ENCODE measurements around the gene C3orf52. TPM values are rescaled to one million over a fixed set of nuclear protein-coding genes. Genes with fewer than 3 reads are reported as not detected.

Gene C3orf52
- total RNA-seq, 1 donor from 2014 or later: 1.4 TPM

- no peak for TF ChIP-seq CTCF (IDR thresholded peaks at IDR 0.05; ENCODE audit: partially characterized antibody, unreplicated experiment)
- no peaks in the 10 kb centered on the region for H3K9me3 Mint-ChIP-seq (ENCODE audit: unreplicated experiment)
- no peak for DNase-seq
- no peaks in the 10 kb centered on the region for H3K36me3 Mint-ChIP-seq (ENCODE audit: unreplicated experiment)
- H3K27ac Mint-ChIP-seq (ENCODE audit: unreplicated experiment): no peak overlapping the region
- H3K4me3 Mint-ChIP-seq (ENCODE audit: unreplicated experiment): no peak overlapping the region
- no peaks in the 10 kb centered on the region for H3K27me3 Mint-ChIP-seq (ENCODE audit: unreplicated experiment)
- peaks cover 3% of the 10 kb centered on the region for H3K4me1 Mint-ChIP-seq (ENCODE audit: low read depth, unreplicated experiment)
Measured at GRCh38 chr3:112114576-112115160, 28.5 kb downstream of the C3orf52 start.

GRCh38 chr3:112115161-112115739 is 29.1 kb downstream of the C3orf52 start:
- Mint-ChIP-seq H3K4me1 (ENCODE audit: low read depth, unreplicated experiment) (peaks cover 8% of the 10 kb centered on the region), H3K36me3 (ENCODE audit: unreplicated experiment) (no peaks in the 10 kb centered on the region), H3K27me3 (ENCODE audit: unreplicated experiment) (no peaks in the 10 kb centered on the region), H3K27ac (ENCODE audit: unreplicated experiment) (no peak overlapping the region), H3K4me3 (ENCODE audit: unreplicated experiment) (no peak overlapping the region), H3K9me3 (ENCODE audit: unreplicated experiment) (no peaks in the 10 kb centered on the region)
- TF ChIP-seq CTCF (IDR thresholded peaks at IDR 0.05; ENCODE audit: partially characterized antibody, unreplicated experiment): no peak
- DNase-seq: no peak

DNA sequence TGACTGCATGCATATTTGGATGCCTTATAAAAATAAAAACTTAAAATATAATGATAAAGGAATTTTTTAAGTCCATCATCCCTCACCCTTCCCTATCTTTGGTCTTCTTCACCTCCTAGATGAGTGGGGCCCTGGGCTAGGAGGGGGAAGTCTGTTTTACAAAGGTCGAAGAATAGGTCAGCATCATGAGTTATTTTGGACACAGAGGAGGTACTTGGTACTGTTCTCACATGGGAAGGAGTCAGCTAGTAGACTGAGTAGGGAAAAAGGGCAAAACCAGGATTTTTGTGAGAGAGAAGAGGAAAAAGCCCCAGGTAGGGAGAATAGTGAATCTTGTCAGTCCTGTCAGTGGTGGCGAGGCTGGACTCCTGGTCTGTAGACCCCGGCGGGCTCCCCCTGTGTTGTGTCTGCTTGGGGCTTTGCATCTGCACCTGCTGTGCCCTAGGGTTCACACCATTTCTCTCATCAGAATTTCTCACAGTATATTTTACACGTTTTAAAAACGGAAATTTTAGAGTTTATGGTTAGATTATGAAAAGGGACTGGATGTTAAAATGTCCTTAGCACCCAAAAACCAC is 29.7 kb downstream of the C3orf52 start:
- TF ChIP-seq CTCF (IDR thresholded peaks at IDR 0.05; ENCODE audit: partially characterized antibody, unreplicated experiment): no peak
- H3K36me3 Mint-ChIP-seq (ENCODE audit: unreplicated experiment): no peaks in the 10 kb centered on the region
- no peak overlapping the region for H3K4me3 Mint-ChIP-seq (ENCODE audit: unreplicated experiment)
- DNase-seq: no peak
- no peaks in the 10 kb centered on the region for H3K9me3 Mint-ChIP-seq (ENCODE audit: unreplicated experiment)
- H3K27ac Mint-ChIP-seq (ENCODE audit: unreplicated experiment): no peak overlapping the region
- H3K4me1 Mint-ChIP-seq (ENCODE audit: low read depth, unreplicated experiment): peaks cover 11% of the 10 kb centered on the region
- no peaks in the 10 kb centered on the region for H3K27me3 Mint-ChIP-seq (ENCODE audit: unreplicated experiment)

GRCh38 chr3:112116748-112117186 is 30.6 kb downstream of the C3orf52 start:
- Mint-ChIP-seq H3K4me1 (ENCODE audit: low read depth, unreplicated experiment) (peaks cover 11% of the 10 kb centered on the region), H3K4me3 (ENCODE audit: unreplicated experiment) (no peak overlapping the region), H3K9me3 (ENCODE audit: unreplicated experiment) (no peaks in the 10 kb centered on the region), H3K27me3 (ENCODE audit: unreplicated experiment) (no peaks in the 10 kb centered on the region), H3K27ac (ENCODE audit: unreplicated experiment) (no peak overlapping the region), H3K36me3 (ENCODE audit: unreplicated experiment) (no peaks in the 10 kb centered on the region)
- no peak for DNase-seq
- no peak for TF ChIP-seq CTCF (IDR thresholded peaks at IDR 0.05; ENCODE audit: partially characterized antibody, unreplicated experiment)

DNA sequence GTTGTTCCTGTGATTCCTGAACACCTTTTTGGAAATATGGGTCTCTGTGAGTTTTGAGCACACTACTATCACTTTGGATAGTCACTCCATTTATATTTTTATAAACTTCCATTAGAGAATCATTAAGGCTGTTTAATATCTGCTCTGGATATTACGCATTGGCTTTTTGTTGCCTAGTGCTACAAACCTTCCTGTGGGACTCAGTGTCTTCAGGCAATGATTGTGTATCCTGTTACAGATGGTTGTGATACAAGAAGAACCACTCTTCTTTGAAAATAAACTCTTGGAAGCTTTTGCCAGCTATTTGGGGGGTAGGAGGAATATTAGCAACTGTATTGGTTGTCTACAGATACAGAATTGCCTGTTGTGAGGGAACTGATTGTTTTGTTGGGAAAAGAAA is 31.2 kb downstream of the C3orf52 start:
- H3K36me3 Mint-ChIP-seq (ENCODE audit: unreplicated experiment): no peaks in the 10 kb centered on the region
- no peaks in the 10 kb centered on the region for H3K27me3 Mint-ChIP-seq (ENCODE audit: unreplicated experiment)
- no peak for TF ChIP-seq CTCF (IDR thresholded peaks at IDR 0.05; ENCODE audit: partially characterized antibody, unreplicated experiment)
- no peak for DNase-seq
- peaks cover 11% of the 10 kb centered on the region for H3K4me1 Mint-ChIP-seq (ENCODE audit: low read depth, unreplicated experiment)
- no peaks in the 10 kb centered on the region for H3K9me3 Mint-ChIP-seq (ENCODE audit: unreplicated experiment)
- H3K4me3 Mint-ChIP-seq (ENCODE audit: unreplicated experiment): no peak overlapping the region
- H3K27ac Mint-ChIP-seq (ENCODE audit: unreplicated experiment): no peak overlapping the region

All from glutamatergic neuron (in vitro differentiated cells).